Measurements from ENCODE around the gene DCAF11. TPM values are rescaled to one million over a fixed set of nuclear protein-coding genes. Genes with fewer than 3 reads are reported as not detected.

Gene DCAF11
- total and polyA plus RNA-seq, 2 of the 13 experiments (the other 11 are each of a cell fraction or from before 2014, with no cell fraction given): 150 to 257 TPM

DNA sequence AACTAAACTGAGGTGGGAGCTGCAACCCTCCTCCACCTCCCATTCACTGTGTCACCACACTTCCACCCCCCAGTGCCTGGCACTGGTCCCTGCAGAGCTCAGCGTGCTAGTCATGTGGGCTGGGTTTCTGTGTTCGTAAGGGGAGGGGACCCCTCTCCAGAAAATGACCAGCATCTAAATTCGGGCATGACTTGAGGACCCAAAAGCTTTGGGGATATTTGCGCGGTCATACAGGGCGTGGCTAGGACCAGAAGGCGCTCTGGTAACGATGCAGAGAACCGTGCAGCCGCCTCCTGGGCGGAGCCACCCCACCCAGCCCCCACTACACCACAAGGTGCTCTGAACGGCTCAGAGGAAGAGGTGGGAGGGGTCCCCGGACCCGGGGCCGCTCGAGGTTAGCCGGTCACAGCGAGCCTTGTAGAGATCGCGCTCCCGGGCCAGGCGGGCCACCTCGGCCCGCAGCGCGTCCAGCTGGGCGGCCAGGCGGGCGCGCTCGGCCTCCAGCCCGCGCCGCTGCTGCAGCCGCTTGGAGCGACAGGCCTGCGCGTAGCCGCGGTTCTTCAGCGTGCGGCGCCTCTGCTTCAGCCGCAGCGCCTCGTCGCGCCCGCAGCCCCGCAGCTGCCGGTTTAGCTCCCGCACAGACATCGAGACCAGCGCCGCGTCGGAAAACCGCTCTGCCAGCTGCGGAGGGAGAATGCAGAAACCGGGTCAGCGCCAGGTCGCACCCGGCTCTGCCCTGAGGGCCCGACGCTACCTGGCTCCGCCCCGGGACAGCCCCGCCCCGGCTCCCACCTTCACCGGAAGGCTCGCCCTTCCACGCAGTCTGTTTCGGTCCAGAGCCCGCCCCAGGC is 33.5 kb upstream of the DCAF11 start (continued):
- TF ChIP-seq, protein P1, sequence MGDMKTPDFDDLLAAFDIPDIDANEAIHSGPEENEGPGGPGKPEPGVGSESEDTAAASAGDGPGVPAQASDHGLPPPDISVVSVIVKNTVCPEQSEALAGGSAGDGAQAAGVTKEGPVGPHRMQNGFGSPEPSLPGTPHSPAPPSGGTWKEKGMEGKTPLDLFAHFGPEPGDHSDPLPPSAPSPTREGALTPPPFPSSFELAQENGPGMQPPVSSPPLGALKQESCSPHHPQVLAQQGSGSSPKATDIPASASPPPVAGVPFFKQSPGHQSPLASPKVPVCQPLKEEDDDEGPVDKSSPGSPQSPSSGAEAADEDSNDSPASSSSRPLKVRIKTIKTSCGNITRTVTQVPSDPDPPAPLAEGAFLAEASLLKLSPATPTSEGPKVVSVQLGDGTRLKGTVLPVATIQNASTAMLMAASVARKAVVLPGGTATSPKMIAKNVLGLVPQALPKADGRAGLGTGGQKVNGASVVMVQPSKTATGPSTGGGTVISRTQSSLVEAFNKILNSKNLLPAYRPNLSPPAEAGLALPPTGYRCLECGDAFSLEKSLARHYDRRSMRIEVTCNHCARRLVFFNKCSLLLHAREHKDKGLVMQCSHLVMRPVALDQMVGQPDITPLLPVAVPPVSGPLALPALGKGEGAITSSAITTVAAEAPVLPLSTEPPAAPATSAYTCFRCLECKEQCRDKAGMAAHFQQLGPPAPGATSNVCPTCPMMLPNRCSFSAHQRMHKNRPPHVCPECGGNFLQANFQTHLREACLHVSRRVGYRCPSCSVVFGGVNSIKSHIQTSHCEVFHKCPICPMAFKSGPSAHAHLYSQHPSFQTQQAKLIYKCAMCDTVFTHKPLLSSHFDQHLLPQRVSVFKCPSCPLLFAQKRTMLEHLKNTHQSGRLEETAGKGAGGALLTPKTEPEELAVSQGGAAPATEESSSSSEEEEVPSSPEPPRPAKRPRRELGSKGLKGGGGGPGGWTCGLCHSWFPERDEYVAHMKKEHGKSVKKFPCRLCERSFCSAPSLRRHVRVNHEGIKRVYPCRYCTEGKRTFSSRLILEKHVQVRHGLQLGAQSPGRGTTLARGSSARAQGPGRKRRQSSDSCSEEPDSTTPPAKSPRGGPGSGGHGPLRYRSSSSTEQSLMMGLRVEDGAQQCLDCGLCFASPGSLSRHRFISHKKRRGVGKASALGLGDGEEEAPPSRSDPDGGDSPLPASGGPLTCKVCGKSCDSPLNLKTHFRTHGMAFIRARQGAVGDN (CRISPR knock-in tag; IDR thresholded peaks at IDR 0.05): peak; percentile 94
- TF ChIP-seq NFE2 (CRISPR knock-in tag; IDR thresholded peaks at IDR 0.05): no peak
- TF ChIP-seq, protein P2, sequence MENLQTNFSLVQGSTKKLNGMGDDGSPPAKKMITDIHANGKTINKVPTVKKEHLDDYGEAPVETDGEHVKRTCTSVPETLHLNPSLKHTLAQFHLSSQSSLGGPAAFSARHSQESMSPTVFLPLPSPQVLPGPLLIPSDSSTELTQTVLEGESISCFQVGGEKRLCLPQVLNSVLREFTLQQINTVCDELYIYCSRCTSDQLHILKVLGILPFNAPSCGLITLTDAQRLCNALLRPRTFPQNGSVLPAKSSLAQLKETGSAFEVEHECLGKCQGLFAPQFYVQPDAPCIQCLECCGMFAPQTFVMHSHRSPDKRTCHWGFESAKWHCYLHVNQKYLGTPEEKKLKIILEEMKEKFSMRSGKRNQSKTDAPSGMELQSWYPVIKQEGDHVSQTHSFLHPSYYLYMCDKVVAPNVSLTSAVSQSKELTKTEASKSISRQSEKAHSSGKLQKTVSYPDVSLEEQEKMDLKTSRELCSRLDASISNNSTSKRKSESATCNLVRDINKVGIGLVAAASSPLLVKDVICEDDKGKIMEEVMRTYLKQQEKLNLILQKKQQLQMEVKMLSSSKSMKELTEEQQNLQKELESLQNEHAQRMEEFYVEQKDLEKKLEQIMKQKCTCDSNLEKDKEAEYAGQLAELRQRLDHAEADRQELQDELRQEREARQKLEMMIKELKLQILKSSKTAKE (CRISPR knock-in tag; IDR thresholded peaks at IDR 0.05; ENCODE audit: borderline replicate concordance): no peak
- peak; percentile 48; the same call in 1 of the 2 replicates for TF ChIP-seq ZNF747 (CRISPR knock-in tag; IDR thresholded peaks at IDR 0.05; ENCODE audit: borderline replicate concordance)
- TF ChIP-seq, protein P3, sequence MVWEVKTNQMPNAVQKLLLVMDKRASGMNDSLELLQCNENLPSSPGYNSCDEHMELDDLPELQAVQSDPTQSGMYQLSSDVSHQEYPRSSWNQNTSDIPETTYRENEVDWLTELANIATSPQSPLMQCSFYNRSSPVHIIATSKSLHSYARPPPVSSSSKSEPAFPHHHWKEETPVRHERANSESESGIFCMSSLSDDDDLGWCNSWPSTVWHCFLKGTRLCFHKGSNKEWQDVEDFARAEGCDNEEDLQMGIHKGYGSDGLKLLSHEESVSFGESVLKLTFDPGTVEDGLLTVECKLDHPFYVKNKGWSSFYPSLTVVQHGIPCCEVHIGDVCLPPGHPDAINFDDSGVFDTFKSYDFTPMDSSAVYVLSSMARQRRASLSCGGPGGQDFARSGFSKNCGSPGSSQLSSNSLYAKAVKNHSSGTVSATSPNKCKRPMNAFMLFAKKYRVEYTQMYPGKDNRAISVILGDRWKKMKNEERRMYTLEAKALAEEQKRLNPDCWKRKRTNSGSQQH (CRISPR knock-in tag; IDR thresholded peaks at IDR 0.05; ENCODE audit: low read depth): no peak
- TF ChIP-seq TBX2 (CRISPR knock-in tag; IDR thresholded peaks at IDR 0.05; ENCODE audit: borderline replicate concordance): peak; percentile 31; the same call in 1 of the 2 replicates
- TF ChIP-seq ZNF598 (CRISPR knock-in tag; IDR thresholded peaks at IDR 0.05; ENCODE audit: borderline replicate concordance): no peak
- 0 out of 2 replicates have a peak, but pooled peaks have one; percentile 70 for TF ChIP-seq ZNF331 (CRISPR knock-in tag; IDR thresholded peaks at IDR 0.05)
- TF ChIP-seq ZNF367 (CRISPR knock-in tag; IDR thresholded peaks at IDR 0.05; ENCODE audit: borderline replicate concordance): no peak
- TF ChIP-seq MTF2 (CRISPR knock-in tag; IDR thresholded peaks at IDR 0.05; ENCODE audit: borderline replicate concordance): peak; percentile 51; the same call in 1 of the 2 replicates
- no peak for TF ChIP-seq ZNF3 (CRISPR knock-in tag; IDR thresholded peaks at IDR 0.05)
- TF ChIP-seq FUBP1 (CRISPR knock-in tag; IDR thresholded peaks at IDR 0.05; ENCODE audit: borderline replicate concordance): no peak
- TF ChIP-seq ZKSCAN5 (CRISPR knock-in tag; IDR thresholded peaks at IDR 0.05): no peak
- TF ChIP-seq KDM1A (CRISPR knock-in tag; IDR thresholded peaks at IDR 0.05): 0 out of 2 replicates have a peak, but pooled peaks have one; percentile 38
- no peak for TF ChIP-seq ZZZ3 (CRISPR knock-in tag; IDR thresholded peaks at IDR 0.05; ENCODE audit: borderline replicate concordance)
- TF ChIP-seq, protein P4, sequence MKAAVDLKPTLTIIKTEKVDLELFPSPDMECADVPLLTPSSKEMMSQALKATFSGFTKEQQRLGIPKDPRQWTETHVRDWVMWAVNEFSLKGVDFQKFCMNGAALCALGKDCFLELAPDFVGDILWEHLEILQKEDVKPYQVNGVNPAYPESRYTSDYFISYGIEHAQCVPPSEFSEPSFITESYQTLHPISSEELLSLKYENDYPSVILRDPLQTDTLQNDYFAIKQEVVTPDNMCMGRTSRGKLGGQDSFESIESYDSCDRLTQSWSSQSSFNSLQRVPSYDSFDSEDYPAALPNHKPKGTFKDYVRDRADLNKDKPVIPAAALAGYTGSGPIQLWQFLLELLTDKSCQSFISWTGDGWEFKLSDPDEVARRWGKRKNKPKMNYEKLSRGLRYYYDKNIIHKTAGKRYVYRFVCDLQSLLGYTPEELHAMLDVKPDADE (CRISPR knock-in tag; IDR thresholded peaks at IDR 0.05): no peak
- TF ChIP-seq NFATC3 (CRISPR knock-in tag; IDR thresholded peaks at IDR 0.05): no peak
- peak; percentile 93; the same call in 1 of the 2 replicates for TF ChIP-seq BRCA1 (CRISPR knock-in tag; IDR thresholded peaks at IDR 0.05)
